KG1 (cell line): Measurements from ENCODE around the gene MKI67.
"Not testable (repeated sequence)": the region's sequence is repeated elsewhere in the genome, so short reads cannot be mapped to it uniquely, and the experiment has no call there.

Source experiments
- DNase-seq: peaks from one replicate; lab custom pipeline; 2025; lab: John Stamatoyannopoulos, UW

MKI67 gene

GRCh38 chr10:128103229-128103714, 23.0 kb downstream of the MKI67 start:
- no peak for DNase-seq

GRCh38 chr10:128102480-128103228, 23.6 kb downstream of the MKI67 start:
- DNase-seq, result no peak

GRCh38 chr10:128101901-128102300, 24.3 kb downstream of the MKI67 start:
- no peak for DNase-seq

GRCh38 chr10:128099901-128100300, 26.3 kb downstream of the MKI67 start:
- no peak for DNase-seq

GRCh38 chr10:128098631-128099030, 27.6 kb downstream of the MKI67 start:
- no peak for DNase-seq

- DNase-seq, result no peak
Observed at GRCh38 chr10:128097783-128098182, 28.4 kb downstream of the MKI67 start.

- no peak for DNase-seq
Observed at GRCh38 chr10:128096486-128097199, 29.6 kb downstream of the MKI67 start.

- DNase-seq, result no peak
Observed at GRCh38 chr10:128095753-128096469, 30.3 kb downstream of the MKI67 start.

- DNase-seq, result no peak
Observed at GRCh38 chr10:128095027-128095752, 31.0 kb downstream of the MKI67 start.

- not testable (repeated sequence) for DNase-seq
Observed at GRCh38 chr10:128094596-128094995, 31.6 kb downstream of the MKI67 start.

GRCh38 chr10:128092454-128092853, 33.8 kb downstream of the MKI67 start:
- no peak for DNase-seq

- no peak for DNase-seq
Observed at GRCh38 chr10:128091636-128092210, 34.5 kb downstream of the MKI67 start.

GRCh38 chr10:128087884-128088709, 38.1 kb downstream of the MKI67 start:
- DNase-seq, result no peak

- no peak for DNase-seq
Observed at GRCh38 chr10:128087146-128087883, 38.9 kb downstream of the MKI67 start.

GRCh38 chr10:128086003-128086863, 40.0 kb downstream of the MKI67 start:
- DNase-seq, result no peak

GRCh38 chr10:128084991-128085390, 41.2 kb downstream of the MKI67 start:
- no peak for DNase-seq

- DNase-seq, result no peak
Observed at GRCh38 chr10:128084364-128084763, 41.9 kb downstream of the MKI67 start.

- DNase-seq, result no peak
Observed at GRCh38 chr10:128083191-128083895, 42.9 kb downstream of the MKI67 start.
